Activated CD4-positive, alpha-beta T cell treated with anti-CD3 and anti-CD28 coated beads, Interleukin-2, amount 50 U/mL, for 1 hour (primary cell): ENCODE data around the gene CEL.
"Not testable (repeated sequence)": the region's sequence is repeated elsewhere in the genome, so short reads cannot be mapped to it uniquely, and the experiment has no call there.

Source experiments
- DNase-seq: peaks from one replicate; pipeline ENCODE4 v3.0.0-alpha.2; 2020

Gene CEL

GRCh38 chr9:133087429-133088145, 25.8 kb downstream of the CEL start:
- no peak for DNase-seq

GRCh38 chr9:133088146-133088750, 26.5 kb downstream of the CEL start:
- DNase-seq = no peak

GRCh38 chr9:133088756-133089155, 27.0 kb downstream of the CEL start:
- no peak for DNase-seq

- no peak for DNase-seq
Observed at GRCh38 chr9:133089271-133089671, 27.5 kb downstream of the CEL start.

GRCh38 chr9:133090187-133090586, 28.4 kb downstream of the CEL start:
- DNase-seq = no peak

GRCh38 chr9:133090752-133091385, 29.1 kb downstream of the CEL start:
- DNase-seq = no peak

GRCh38 chr9:133094351-133094750, 32.6 kb downstream of the CEL start:
- not testable (repeated sequence) for DNase-seq

GRCh38 chr9:133094842-133095393, 33.1 kb downstream of the CEL start:
- DNase-seq = no peak

GRCh38 chr9:133098104-133098754, 36.4 kb downstream of the CEL start:
- no peak for DNase-seq

- no peak for DNase-seq
Observed at GRCh38 chr9:133098871-133099270, 37.1 kb downstream of the CEL start.

- DNase-seq = no peak
Observed at GRCh38 chr9:133099726-133100505, 38.1 kb downstream of the CEL start.

GRCh38 chr9:133100506-133101355, 39.0 kb downstream of the CEL start:
- no peak for DNase-seq

GRCh38 chr9:133101356-133102189, 39.8 kb downstream of the CEL start:
- DNase-seq = no peak

- DNase-seq = no peak
Observed at GRCh38 chr9:133102190-133103021, 40.6 kb downstream of the CEL start.

GRCh38 chr9:133103183-133103986, 41.6 kb downstream of the CEL start:
- peak; percentile 50 for DNase-seq

- no peak for DNase-seq
Observed at GRCh38 chr9:133103987-133104505, 42.3 kb downstream of the CEL start.

GRCh38 chr9:133104718-133105460, 43.1 kb downstream of the CEL start:
- no peak for DNase-seq

- DNase-seq = no peak
Observed at GRCh38 chr9:133105461-133105770, 43.6 kb downstream of the CEL start.
